Natural killer cell treated with Interleukin-12 subunit alpha and Interleukin-12 subunit beta and Interleukin-15 and Interleukin-18, amount 100 ng/mL, for 72 hours (primary cell): Measurements from ENCODE around the gene RSRC2. TPM values are rescaled to one million over a fixed set of nuclear protein-coding genes. Genes with fewer than 3 reads are reported as not detected.
"Not testable (repeated sequence)": the region's sequence is repeated elsewhere in the genome, so short reads cannot be mapped to it uniquely, and the experiment has no call there.

Experiments used
- ATAC-seq, 2 donors: fragments of 150-1000 bp; cut with Tn5 transposase in 1 of 2; sonication (Bioruptor Pico), chemical (Tn5 transposase) in 1 of 2; 2 replicates each; pipeline ENCODE4 v1.10.0; 2021
- DNase-seq: peaks from one replicate; pipeline ENCODE4 v3.0.0; 2022; ENCODE audit warnings: low spot score
- H3K27ac Mint-ChIP-seq, 2 donors: 1 replicate in 1 of 2; 2 replicates in 1 of 2; pipeline ENCODE4 v1.8.0; 2022; ENCODE audit warnings: mixed read lengths in 2 of 2, mild to moderate bottlenecking in 1 of 2, moderate library complexity in 1 of 2
- H3K27me3 Mint-ChIP-seq, 2 donors: 1 replicate in 1 of 2; 2 replicates in 1 of 2; pipeline ENCODE4 v1.8.0; 2022; ENCODE audit warnings: mixed read lengths in 2 of 2
- H3K36me3 Mint-ChIP-seq: one replicate; pipeline ENCODE4 v1.8.0; 2022; ENCODE audit warnings: mixed read lengths
- H3K4me1 Mint-ChIP-seq, 2 donors: 1 replicate in 1 of 2; 2 replicates in 1 of 2; pipeline ENCODE4 v1.8.0; 2022; ENCODE audit warnings: low read depth in 2 of 2, mixed read lengths in 2 of 2, mild to moderate bottlenecking in 1 of 2
- H3K4me3 Mint-ChIP-seq: one replicate; pipeline ENCODE4 v1.8.0; 2022; ENCODE audit warnings: mixed read lengths
- H3K9me3 Mint-ChIP-seq: 2 replicates; pipeline ENCODE4 v1.8.0; 2022; ENCODE audit warnings: mixed read lengths
- total RNA-seq, 2 donors: library from RNA; stranded (reverse); gene quantifications; one replicate each; pipeline ENCODE4 v1.2.3, GENCODE V29; 2022

The RSRC2 gene
- 100 to 1,000 TPM in 1 of 2 donors, 10 to 100 TPM in 1; 93.7 to 111 TPM for total RNA-seq

- H3K27ac Mint-ChIP-seq = no peak within 1 kb of the TSS
- no peak within 1 kb of the TSS for H3K4me3 Mint-ChIP-seq
- H3K36me3 Mint-ChIP-seq = peaks cover 19% of the 10 kb centered on the region
- H3K27me3 Mint-ChIP-seq = no peaks in the 10 kb centered on the region
- no peaks in the 10 kb centered on the region for H3K9me3 Mint-ChIP-seq
- ATAC-seq (peak; percentile 98), DNase-seq (peak; percentile 99)
- peaks cover 21 to 23% of the 10 kb centered on the region in 2 donors for H3K4me1 Mint-ChIP-seq
Measured at GRCh38 chr12:122526683-122527477, at the start of gene RSRC2, which contains the start of gene KNTC1. Gene RSRC2, minus strand, starts transcription at chr12:122526936. Its CDS starts 83 bp downstream, at chr12:122526853. Gene KNTC1, plus strand, starts transcription at chr12:122527249. Its CDS starts 2,815 bp downstream, at chr12:122530064.

- no peak overlapping the region for H3K27ac Mint-ChIP-seq
- no peaks in the 10 kb centered on the region for H3K27me3 Mint-ChIP-seq
- ATAC-seq (no peak), DNase-seq (no peak)
- no peaks in the 10 kb centered on the region for H3K4me1 Mint-ChIP-seq
- peaks cover 31% of the 10 kb centered on the region for H3K36me3 Mint-ChIP-seq
- no peak overlapping the region for H3K4me3 Mint-ChIP-seq
- H3K9me3 Mint-ChIP-seq = no peaks in the 10 kb centered on the region
Measured at GRCh38 chr12:122571821-122572220, 45.1 kb upstream of the RSRC2 start.

- not testable (repeated sequence) for H3K4me1 Mint-ChIP-seq, ATAC-seq
Measured at GRCh38 chr12:122570006-122570405, 43.3 kb upstream of the RSRC2 start.

GRCh38 chr12:122569288-122569687 lies 42.6 kb upstream of the RSRC2 start:
- ATAC-seq (no peak), DNase-seq (no peak)
- Mint-ChIP-seq H3K27ac (no peak overlapping the region), H3K4me1 (no peaks in the 10 kb centered on the region), H3K4me3 (no peak overlapping the region), H3K27me3 (no peaks in the 10 kb centered on the region), H3K36me3 (peaks cover 23% of the 10 kb centered on the region), H3K9me3 (no peaks in the 10 kb centered on the region)

More at GRCh38 chr12:122570006-122570405, 43.3 kb upstream of the RSRC2 start:
- H3K36me3 Mint-ChIP-seq = peaks cover 23% of the 10 kb centered on the region
- H3K27ac Mint-ChIP-seq, DNase-seq, H3K27me3 Mint-ChIP-seq, H3K9me3 Mint-ChIP-seq, H3K4me3 Mint-ChIP-seq: not testable (repeated sequence)

GRCh38 chr12:122566816-122567215 lies 40.1 kb upstream of the RSRC2 start:
- ATAC-seq, H3K4me1 Mint-ChIP-seq, DNase-seq, H3K27me3 Mint-ChIP-seq, H3K27ac Mint-ChIP-seq, H3K9me3 Mint-ChIP-seq, H3K4me3 Mint-ChIP-seq: not testable (repeated sequence)
- peaks cover 15% of the 10 kb centered on the region for H3K36me3 Mint-ChIP-seq

GRCh38 chr12:122563361-122563760 lies 36.6 kb upstream of the RSRC2 start:
- no peak overlapping the region for H3K27ac Mint-ChIP-seq
- H3K9me3 Mint-ChIP-seq = no peaks in the 10 kb centered on the region
- ATAC-seq (no peak), DNase-seq (no peak)
- peaks cover 15% of the 10 kb centered on the region for H3K36me3 Mint-ChIP-seq
- H3K4me1 Mint-ChIP-seq = no peaks in the 10 kb centered on the region
- H3K27me3 Mint-ChIP-seq = no peaks in the 10 kb centered on the region
- H3K4me3 Mint-ChIP-seq = no peak overlapping the region

GRCh38 chr12:122560138-122560537 lies 33.4 kb upstream of the RSRC2 start:
- Mint-ChIP-seq H3K4me3 (no peak overlapping the region), H3K27me3 (no peaks in the 10 kb centered on the region), H3K9me3 (no peaks in the 10 kb centered on the region), H3K4me1 (no peaks in the 10 kb centered on the region), H3K36me3 (peaks cover 10% of the 10 kb centered on the region), H3K27ac (no peak overlapping the region)
- no peak for DNase-seq
- no peak for ATAC-seq

- ATAC-seq = no peak
Measured at GRCh38 chr12:122558745-122559641, 32.3 kb upstream of the RSRC2 start.

GRCh38 chr12:122547330-122547729 lies 20.6 kb upstream of the RSRC2 start:
- Mint-ChIP-seq H3K27ac (no peak overlapping the region), H3K4me3 (no peak overlapping the region), H3K4me1 (no peaks in the 10 kb centered on the region), H3K9me3 (no peaks in the 10 kb centered on the region), H3K36me3 (peaks cover 20% of the 10 kb centered on the region), H3K27me3 (no peaks in the 10 kb centered on the region)
- DNase-seq (no peak), ATAC-seq (no peak)

More at GRCh38 chr12:122558745-122559641, 32.3 kb upstream of the RSRC2 start:
- no peak overlapping the region for H3K27ac Mint-ChIP-seq
- no peak for DNase-seq
- no peaks in the 10 kb centered on the region for H3K4me1 Mint-ChIP-seq
- no peaks in the 10 kb centered on the region for H3K9me3 Mint-ChIP-seq
- H3K4me3 Mint-ChIP-seq = no peak overlapping the region
- no peaks in the 10 kb centered on the region for H3K27me3 Mint-ChIP-seq
- H3K36me3 Mint-ChIP-seq = peaks cover 10% of the 10 kb centered on the region

GRCh38 chr12:122545855-122546254 lies 19.1 kb upstream of the RSRC2 start:
- no peak overlapping the region for H3K27ac Mint-ChIP-seq
- H3K4me1 Mint-ChIP-seq = no peaks in the 10 kb centered on the region
- ATAC-seq = no peak
- H3K36me3 Mint-ChIP-seq = peaks cover 13% of the 10 kb centered on the region
- H3K27me3 Mint-ChIP-seq = no peaks in the 10 kb centered on the region
- no peaks in the 10 kb centered on the region for H3K9me3 Mint-ChIP-seq
- no peak overlapping the region for H3K4me3 Mint-ChIP-seq
- DNase-seq = no peak

- Mint-ChIP-seq H3K27me3 (no peaks in the 10 kb centered on the region), H3K4me1 (no peaks in the 10 kb centered on the region), H3K36me3 (peaks cover 8% of the 10 kb centered on the region), H3K9me3 (no peaks in the 10 kb centered on the region), H3K4me3 (no peak overlapping the region), H3K27ac (no peak overlapping the region)
- ATAC-seq = no peak
- no peak for DNase-seq
Measured at GRCh38 chr12:122544537-122544936, 17.8 kb upstream of the RSRC2 start.

GRCh38 chr12:122538496-122538895 lies 11.8 kb upstream of the RSRC2 start:
- Mint-ChIP-seq H3K4me1 (no peaks in the 10 kb centered on the region), H3K4me3 (no peak overlapping the region), H3K36me3 (peaks cover 6% of the 10 kb centered on the region), H3K9me3 (no peaks in the 10 kb centered on the region), H3K27me3 (no peaks in the 10 kb centered on the region), H3K27ac (no peak overlapping the region)
- no peak for DNase-seq
- ATAC-seq = no peak

- H3K36me3 Mint-ChIP-seq = peaks cover 6% of the 10 kb centered on the region
- no peaks in the 10 kb centered on the region for H3K4me1 Mint-ChIP-seq
- DNase-seq (no peak), ATAC-seq (no peak)
- no peaks in the 10 kb centered on the region for H3K9me3 Mint-ChIP-seq
- no peak overlapping the region for H3K27ac Mint-ChIP-seq
- no peak overlapping the region for H3K4me3 Mint-ChIP-seq
- no peaks in the 10 kb centered on the region for H3K27me3 Mint-ChIP-seq
Measured at GRCh38 chr12:122537021-122537420, 10.3 kb upstream of the RSRC2 start.

GRCh38 chr12:122533856-122534255 lies 7.1 kb upstream of the RSRC2 start:
- no peak for ATAC-seq
- H3K9me3 Mint-ChIP-seq = no peaks in the 10 kb centered on the region
- no peaks in the 10 kb centered on the region for H3K27me3 Mint-ChIP-seq
- peaks cover 6% of the 10 kb centered on the region for H3K36me3 Mint-ChIP-seq
- no peaks in the 10 kb centered on the region for H3K4me1 Mint-ChIP-seq
- no peak for DNase-seq
- H3K4me3 Mint-ChIP-seq = no peak overlapping the region
- H3K27ac Mint-ChIP-seq = no peak overlapping the region
